ENCODE measurements around the gene KCND3.

GRCh38 chr1:111948209-111949171 lies 41.0 kb downstream of the KCND3 start:
- TF ChIP-seq, protein P1, sequence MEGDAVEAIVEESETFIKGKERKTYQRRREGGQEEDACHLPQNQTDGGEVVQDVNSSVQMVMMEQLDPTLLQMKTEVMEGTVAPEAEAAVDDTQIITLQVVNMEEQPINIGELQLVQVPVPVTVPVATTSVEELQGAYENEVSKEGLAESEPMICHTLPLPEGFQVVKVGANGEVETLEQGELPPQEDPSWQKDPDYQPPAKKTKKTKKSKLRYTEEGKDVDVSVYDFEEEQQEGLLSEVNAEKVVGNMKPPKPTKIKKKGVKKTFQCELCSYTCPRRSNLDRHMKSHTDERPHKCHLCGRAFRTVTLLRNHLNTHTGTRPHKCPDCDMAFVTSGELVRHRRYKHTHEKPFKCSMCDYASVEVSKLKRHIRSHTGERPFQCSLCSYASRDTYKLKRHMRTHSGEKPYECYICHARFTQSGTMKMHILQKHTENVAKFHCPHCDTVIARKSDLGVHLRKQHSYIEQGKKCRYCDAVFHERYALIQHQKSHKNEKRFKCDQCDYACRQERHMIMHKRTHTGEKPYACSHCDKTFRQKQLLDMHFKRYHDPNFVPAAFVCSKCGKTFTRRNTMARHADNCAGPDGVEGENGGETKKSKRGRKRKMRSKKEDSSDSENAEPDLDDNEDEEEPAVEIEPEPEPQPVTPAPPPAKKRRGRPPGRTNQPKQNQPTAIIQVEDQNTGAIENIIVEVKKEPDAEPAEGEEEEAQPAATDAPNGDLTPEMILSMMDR (IDR thresholded peaks at IDR 0.05) = no peak
- TF ChIP-seq EZH2phosphoT487 (IDR thresholded peaks at IDR 0.05) (no peak), EZH2 (IDR thresholded peaks at IDR 0.05) (no peak)

Data from neural progenitor cell (in vitro differentiated cells).